Measurements from ENCODE around the gene NECTIN1.

DNA sequence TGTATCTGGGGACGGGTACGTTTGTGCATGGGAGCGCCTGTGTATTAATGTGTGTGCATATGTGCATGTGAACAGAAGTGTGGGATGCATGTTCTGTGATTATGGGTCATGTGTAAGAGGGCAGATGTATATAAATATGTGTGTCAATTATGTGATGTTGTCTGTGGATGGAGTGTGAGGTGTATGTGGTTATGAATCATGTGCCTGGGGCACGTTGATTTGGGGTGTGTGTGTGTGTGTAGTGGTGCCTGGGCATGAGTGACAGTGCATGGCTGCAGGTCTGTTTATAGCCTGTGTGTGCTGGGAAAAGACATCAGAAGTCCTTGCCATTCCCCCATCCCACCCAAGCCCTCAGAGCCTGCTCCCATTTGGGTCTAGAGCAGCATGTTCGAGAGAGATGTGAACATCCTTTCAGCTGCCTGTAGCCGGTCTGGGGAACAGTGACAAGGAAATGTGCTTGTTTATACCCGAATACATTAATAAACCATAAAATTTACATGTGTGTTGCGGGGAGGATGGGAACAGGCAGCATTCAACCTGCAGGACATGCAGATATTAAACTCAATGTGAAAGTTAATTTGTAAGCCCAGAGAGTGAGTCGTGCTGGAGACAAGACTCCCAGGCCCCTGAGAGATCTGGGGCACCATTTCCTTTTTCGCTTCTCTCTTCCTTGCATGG lies 129.0 kb downstream of the NECTIN1 start:
- TF ChIP-seq, protein P1, sequence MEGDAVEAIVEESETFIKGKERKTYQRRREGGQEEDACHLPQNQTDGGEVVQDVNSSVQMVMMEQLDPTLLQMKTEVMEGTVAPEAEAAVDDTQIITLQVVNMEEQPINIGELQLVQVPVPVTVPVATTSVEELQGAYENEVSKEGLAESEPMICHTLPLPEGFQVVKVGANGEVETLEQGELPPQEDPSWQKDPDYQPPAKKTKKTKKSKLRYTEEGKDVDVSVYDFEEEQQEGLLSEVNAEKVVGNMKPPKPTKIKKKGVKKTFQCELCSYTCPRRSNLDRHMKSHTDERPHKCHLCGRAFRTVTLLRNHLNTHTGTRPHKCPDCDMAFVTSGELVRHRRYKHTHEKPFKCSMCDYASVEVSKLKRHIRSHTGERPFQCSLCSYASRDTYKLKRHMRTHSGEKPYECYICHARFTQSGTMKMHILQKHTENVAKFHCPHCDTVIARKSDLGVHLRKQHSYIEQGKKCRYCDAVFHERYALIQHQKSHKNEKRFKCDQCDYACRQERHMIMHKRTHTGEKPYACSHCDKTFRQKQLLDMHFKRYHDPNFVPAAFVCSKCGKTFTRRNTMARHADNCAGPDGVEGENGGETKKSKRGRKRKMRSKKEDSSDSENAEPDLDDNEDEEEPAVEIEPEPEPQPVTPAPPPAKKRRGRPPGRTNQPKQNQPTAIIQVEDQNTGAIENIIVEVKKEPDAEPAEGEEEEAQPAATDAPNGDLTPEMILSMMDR (IDR thresholded peaks at IDR 0.05) = no peak
- no peak for TF ChIP-seq POLR2A (IDR thresholded peaks at IDR 0.05)
- no peak for TF ChIP-seq EP300 (IDR thresholded peaks at IDR 0.05)
- no peak for TF ChIP-seq POLR2AphosphoS5 (IDR thresholded peaks at IDR 0.05)
